IMR-90 (cell line): ENCODE data around the gene THBS4.

Experiments used
- ELK1 ChIP-seq: fragments of 150-350 bp; IDR thresholded peaks from 2 replicates; pipeline ENCODE4 v1.6.1; 2016; ENCODE audit warnings: low read depth, mild to moderate bottlenecking, low read length, moderate library complexity, borderline replicate concordance
- MAZ ChIP-seq: IDR thresholded peaks from 2 replicates; pipeline ENCODE4 v1.6.1; 2012; ENCODE audit warnings: low read depth, mild to moderate bottlenecking, low read length, improper control_type of control experiment, moderate library complexity, borderline replicate concordance
- RAD21 ChIP-seq: IDR thresholded peaks from 2 replicates; pipeline ENCODE4 v1.6.1; 2012; ENCODE audit warnings: low read length, improper control_type of control experiment
- RFX5 ChIP-seq: IDR thresholded peaks from 2 replicates; pipeline ENCODE4 v1.8.0; 2012; ENCODE audit warnings: low read depth, mild to moderate bottlenecking, low read length, moderate library complexity
- SMC3 ChIP-seq: fragments of 150-350 bp; IDR thresholded peaks from 2 replicates; pipeline ENCODE4 v1.6.1; 2016; ENCODE audit warnings: low read depth, mild to moderate bottlenecking, antibody characterized with exemption, low read length, moderate library complexity
- TF ChIP-seq, protein P1 (sequence below): conservative IDR thresholded peaks from 2 replicates; pipeline ENCODE4 v1.5.1; 2012; ENCODE audit warnings: mild to moderate bottlenecking, low read depth, low read length, improper control_type of control experiment

DNA sequence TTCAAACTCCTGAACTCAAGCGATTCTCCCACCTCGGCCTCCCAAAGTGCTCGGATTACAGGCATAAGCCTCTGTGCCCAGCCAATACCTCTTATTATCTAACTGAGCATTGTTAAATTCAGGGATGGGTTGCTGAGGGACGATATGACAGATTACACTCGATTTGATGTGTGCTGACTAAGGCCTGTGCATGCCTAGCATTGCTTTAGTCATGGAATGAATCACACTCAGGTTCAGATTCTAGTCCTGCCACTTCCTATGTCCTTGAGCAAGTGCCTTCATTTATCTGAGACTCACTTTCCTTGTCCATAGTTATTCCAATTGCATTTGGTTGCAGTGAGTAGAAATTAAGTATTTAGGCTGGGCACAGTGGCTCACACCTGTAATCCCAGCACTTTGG lies 19.5 kb downstream of the THBS4 start:
- TF ChIP-seq ELK1 (no peak), RAD21 (no peak), RFX5 (no peak), SMC3 (no peak), MAZ (no peak)
- TF ChIP-seq, protein P1, sequence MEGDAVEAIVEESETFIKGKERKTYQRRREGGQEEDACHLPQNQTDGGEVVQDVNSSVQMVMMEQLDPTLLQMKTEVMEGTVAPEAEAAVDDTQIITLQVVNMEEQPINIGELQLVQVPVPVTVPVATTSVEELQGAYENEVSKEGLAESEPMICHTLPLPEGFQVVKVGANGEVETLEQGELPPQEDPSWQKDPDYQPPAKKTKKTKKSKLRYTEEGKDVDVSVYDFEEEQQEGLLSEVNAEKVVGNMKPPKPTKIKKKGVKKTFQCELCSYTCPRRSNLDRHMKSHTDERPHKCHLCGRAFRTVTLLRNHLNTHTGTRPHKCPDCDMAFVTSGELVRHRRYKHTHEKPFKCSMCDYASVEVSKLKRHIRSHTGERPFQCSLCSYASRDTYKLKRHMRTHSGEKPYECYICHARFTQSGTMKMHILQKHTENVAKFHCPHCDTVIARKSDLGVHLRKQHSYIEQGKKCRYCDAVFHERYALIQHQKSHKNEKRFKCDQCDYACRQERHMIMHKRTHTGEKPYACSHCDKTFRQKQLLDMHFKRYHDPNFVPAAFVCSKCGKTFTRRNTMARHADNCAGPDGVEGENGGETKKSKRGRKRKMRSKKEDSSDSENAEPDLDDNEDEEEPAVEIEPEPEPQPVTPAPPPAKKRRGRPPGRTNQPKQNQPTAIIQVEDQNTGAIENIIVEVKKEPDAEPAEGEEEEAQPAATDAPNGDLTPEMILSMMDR = no peak
